ENCODE measurements around the gene OR10G8.

The OR10G8 gene

DNA sequence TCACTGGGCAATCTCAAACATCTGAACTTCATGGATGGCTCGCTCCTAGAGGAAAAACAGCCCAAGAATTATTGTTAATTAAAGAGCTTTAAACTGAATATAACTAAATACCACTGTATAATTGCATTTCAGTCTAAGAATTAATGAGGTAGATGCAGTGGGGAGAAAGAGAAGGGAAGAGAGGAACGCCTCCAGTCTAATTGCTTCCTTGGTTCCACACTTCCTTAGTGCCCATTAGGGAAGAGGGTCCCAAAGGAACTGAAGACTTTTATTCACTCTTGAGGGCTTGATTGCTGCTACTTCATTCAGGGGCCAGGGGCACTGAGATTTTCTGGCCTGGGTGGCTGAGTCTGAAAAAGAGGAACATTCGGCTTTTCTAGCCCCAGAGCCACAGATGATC is 26.4 kb downstream of the OR10G8 start:
- H3K9ac ChIP-seq (ENCODE audit: low read depth, low read length): no peak overlapping the region
- no peaks in the 10 kb centered on the region for H3K4me1 ChIP-seq (ENCODE audit: control insufficient read depth, insufficient read depth, low read length)
- H3K9me3 ChIP-seq (replicated peaks; ENCODE audit: low read length): no peaks in the 10 kb centered on the region
- no peak overlapping the region for H3K4me2 ChIP-seq (ENCODE audit: low read length)
- H3K27me3 ChIP-seq (ENCODE audit: control insufficient read depth, insufficient read depth, low read length): no peaks in the 10 kb centered on the region
- H3K36me3 ChIP-seq (ENCODE audit: insufficient read depth, low read length): no peaks in the 10 kb centered on the region
- H3K4me3 ChIP-seq (ENCODE audit: low read length): no peak overlapping the region

DNA sequence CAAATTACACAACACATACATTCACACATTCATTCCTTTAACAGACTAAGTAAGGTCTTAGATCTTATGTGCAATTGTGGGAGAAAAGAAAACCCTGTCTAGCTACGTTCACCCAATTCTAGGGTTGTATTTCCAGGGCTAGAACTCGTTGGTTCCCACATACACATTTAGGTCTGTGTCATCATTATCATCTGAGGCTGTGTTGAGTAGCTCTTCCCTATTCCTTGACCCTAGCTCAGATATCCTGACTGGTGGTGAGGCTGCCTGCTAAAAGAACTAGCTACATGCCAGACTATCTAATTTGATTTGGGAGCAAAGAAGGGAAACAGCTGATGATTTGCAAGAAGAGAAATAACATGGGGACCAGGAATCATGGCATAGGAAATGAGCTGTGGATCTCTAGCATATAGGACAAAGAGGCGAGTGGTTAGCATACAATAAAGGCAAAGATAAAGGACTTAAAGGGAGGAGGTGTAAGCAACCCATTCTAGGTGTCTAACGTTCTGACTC is 42.1 kb downstream of the OR10G8 start:
- peaks cover 26% of the 10 kb centered on the region for H3K27me3 ChIP-seq (ENCODE audit: control insufficient read depth, insufficient read depth, low read length)
- H3K4me2 ChIP-seq (ENCODE audit: low read length): no peak overlapping the region
- H3K4me1 ChIP-seq (ENCODE audit: control insufficient read depth, insufficient read depth, low read length): no peaks in the 10 kb centered on the region
- H3K9ac ChIP-seq (ENCODE audit: low read depth, low read length): no peak overlapping the region
- no peak overlapping the region for H3K4me3 ChIP-seq (ENCODE audit: low read length)
- H3K36me3 ChIP-seq (ENCODE audit: insufficient read depth, low read length): no peaks in the 10 kb centered on the region
- H3K9me3 ChIP-seq (replicated peaks; ENCODE audit: low read length): no peaks in the 10 kb centered on the region

DNA sequence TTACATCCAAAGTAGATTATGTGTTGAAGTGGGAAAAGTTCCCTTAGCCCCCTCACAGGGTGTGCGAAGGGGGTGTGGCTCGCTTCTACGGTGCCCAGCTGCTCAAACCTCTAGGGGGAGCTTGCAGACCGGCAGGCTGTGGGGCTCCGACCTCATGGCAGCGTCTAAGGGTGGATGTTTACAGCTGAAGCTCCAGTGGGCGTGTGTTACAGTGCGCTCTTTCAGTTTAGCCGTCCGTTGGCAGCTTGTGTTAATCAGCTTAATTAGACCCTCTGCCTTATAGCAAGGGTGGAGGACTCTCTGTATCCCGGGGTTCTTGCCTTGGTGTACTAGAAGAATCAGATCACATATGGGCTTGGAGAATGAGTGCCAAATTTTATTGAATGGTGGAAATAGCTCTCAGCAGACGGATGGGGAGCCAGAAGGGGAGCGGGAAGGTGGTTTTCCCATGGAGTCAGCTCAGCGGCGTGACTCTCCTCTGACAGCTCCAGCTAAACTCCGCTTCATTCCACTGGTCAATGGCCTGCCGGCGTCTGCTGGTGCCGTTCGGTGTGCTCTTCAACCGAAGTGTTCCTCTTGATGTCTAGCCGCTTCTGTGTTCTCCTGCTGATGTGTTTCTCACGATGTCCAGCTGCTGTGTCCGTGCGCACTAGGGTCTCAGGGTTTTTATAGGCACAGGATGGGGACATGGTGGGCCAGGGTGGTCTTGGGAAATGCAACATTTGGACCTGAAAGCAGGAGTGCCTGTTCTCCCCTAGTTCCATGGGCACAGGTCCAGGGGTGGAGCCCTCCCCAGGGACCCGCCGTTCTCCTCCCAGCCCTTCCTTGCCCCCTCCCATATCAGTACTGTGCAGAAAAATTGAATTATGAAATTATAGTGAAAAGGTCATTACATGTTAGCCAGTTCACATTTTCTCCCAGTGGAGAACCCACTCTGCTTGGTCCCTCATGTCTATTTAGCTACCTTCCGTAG is 43.1 kb downstream of the OR10G8 start:
- Histone ChIP-seq H3K9me3 (replicated peaks; ENCODE audit: low read length) (no peaks in the 10 kb centered on the region), H3K4me1 (ENCODE audit: control insufficient read depth, insufficient read depth, low read length) (no peaks in the 10 kb centered on the region), H3K27me3 (ENCODE audit: control insufficient read depth, insufficient read depth, low read length) (peaks cover 22% of the 10 kb centered on the region), H3K4me3 (ENCODE audit: low read length) (peak overlapping the region; percentile 68), H3K4me2 (ENCODE audit: low read length) (peak overlapping the region; percentile 86), H3K36me3 (ENCODE audit: insufficient read depth, low read length) (no peaks in the 10 kb centered on the region), H3K9ac (ENCODE audit: low read depth, low read length) (peak overlapping the region; percentile 24)

DNA sequence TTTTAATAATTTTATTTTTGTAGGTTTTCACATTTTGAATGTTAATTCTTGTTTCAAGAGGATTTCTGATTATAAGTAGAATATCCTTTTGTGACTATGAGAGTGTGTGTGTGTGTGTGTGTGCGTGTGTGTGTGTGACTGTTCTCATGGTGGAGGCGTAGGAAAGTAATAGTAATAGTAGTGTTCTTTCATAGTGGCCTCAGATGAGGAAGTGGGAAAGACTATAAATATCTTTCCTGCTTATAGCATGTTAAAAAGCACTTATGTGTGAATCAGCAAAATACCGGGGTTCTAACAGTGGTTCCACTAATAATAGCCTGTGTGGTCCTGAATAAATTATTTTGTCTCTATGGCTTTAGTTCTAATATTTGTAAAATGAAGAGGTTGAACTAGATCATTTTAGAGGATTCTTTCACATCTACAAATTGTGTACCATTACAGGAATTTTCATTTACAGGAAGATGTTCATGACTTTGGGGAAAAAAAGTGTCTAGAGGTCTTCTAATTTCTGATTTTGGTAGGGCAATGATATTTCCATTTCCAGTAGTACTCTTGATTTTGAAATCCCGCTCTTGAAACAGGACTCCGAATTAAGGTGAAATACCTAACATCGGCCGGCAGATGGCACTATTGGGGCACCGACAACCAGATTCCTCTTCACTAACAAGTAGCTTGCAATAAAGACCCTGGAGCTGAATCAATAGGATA is 44.5 kb downstream of the OR10G8 start:
- peaks cover 8% of the 10 kb centered on the region for H3K4me1 ChIP-seq (ENCODE audit: control insufficient read depth, insufficient read depth, low read length)
- no peak overlapping the region for H3K9ac ChIP-seq (ENCODE audit: low read depth, low read length)
- H3K36me3 ChIP-seq (ENCODE audit: insufficient read depth, low read length): no peaks in the 10 kb centered on the region
- no peaks in the 10 kb centered on the region for H3K9me3 ChIP-seq (replicated peaks; ENCODE audit: low read length)
- no peak overlapping the region for H3K4me2 ChIP-seq (ENCODE audit: low read length)
- H3K4me3 ChIP-seq (ENCODE audit: low read length): no peak overlapping the region
- peaks cover 20% of the 10 kb centered on the region for H3K27me3 ChIP-seq (ENCODE audit: control insufficient read depth, insufficient read depth, low read length)

DNA sequence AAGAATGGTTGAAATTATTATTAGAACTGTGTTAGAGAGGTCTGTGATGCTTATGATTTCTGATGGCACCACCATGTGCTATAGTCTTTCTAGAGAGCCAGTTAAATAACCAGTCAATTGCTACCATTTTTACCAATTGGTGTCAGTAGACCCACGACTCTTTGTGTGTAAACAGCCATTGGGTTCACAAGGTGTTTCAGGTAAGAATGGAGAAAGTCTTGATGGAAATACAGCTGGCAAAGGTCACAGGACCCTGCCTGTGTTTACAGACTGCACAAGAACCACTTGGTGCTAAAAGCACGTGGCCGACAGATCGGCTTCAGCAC is 45.0 kb downstream of the OR10G8 start:
- Histone ChIP-seq H3K36me3 (ENCODE audit: insufficient read depth, low read length) (no peaks in the 10 kb centered on the region), H3K9ac (ENCODE audit: low read depth, low read length) (no peak overlapping the region), H3K4me3 (ENCODE audit: low read length) (no peak overlapping the region), H3K4me2 (ENCODE audit: low read length) (no peak overlapping the region), H3K4me1 (ENCODE audit: control insufficient read depth, insufficient read depth, low read length) (peaks cover 10% of the 10 kb centered on the region), H3K9me3 (replicated peaks; ENCODE audit: low read length) (no peaks in the 10 kb centered on the region), H3K27me3 (ENCODE audit: control insufficient read depth, insufficient read depth, low read length) (peaks cover 15% of the 10 kb centered on the region)

DNA sequence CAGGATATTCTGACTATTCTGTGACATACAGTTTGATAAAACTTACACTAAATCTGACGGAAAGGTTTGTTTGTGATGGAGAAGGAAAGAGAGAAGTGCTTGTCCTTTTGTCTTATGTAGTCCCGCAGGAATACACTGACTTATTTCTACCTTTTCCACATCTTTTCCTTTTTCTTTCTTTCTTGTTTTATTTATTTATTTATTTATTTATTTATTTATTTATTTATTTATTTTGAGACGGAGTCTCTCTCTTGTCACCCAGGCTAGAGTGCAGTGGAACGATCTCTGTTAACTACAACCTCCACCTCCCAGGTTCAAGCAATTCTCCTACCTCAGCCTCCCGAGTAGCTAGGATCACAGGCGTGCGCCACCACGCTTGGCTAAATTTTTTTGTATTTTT is 45.5 kb downstream of the OR10G8 start:
- H3K9me3 ChIP-seq (replicated peaks; ENCODE audit: low read length): no peaks in the 10 kb centered on the region
- no peak overlapping the region for H3K4me2 ChIP-seq (ENCODE audit: low read length)
- no peak overlapping the region for H3K4me3 ChIP-seq (ENCODE audit: low read length)
- H3K36me3 ChIP-seq (ENCODE audit: insufficient read depth, low read length): no peaks in the 10 kb centered on the region
- no peak overlapping the region for H3K9ac ChIP-seq (ENCODE audit: low read depth, low read length)
- H3K4me1 ChIP-seq (ENCODE audit: control insufficient read depth, insufficient read depth, low read length): peaks cover 10% of the 10 kb centered on the region
- peaks cover 13% of the 10 kb centered on the region for H3K27me3 ChIP-seq (ENCODE audit: control insufficient read depth, insufficient read depth, low read length)

DNA sequence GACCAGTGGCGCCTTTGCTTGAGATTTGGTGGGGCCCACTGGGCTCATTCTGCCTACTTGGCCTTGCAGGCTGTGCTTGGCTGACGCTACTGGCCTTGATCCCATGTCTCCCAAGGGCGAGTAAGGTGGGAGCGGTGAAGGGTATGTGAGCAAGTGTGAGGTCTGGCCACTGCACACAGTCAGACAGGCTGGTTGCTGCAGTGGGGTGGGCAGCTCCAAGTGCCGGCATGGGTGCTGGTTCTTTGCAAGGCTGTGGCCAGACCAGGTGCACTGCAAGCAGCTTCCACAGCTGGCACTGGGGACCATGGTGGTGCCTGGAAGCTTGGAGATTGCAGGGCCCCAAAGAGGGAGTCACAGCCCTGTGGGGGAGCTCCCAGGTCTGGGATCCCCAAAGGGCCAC is 48.0 kb downstream of the OR10G8 start:
- Histone ChIP-seq H3K9me3 (replicated peaks; ENCODE audit: low read length) (no peaks in the 10 kb centered on the region), H3K4me1 (ENCODE audit: control insufficient read depth, insufficient read depth, low read length) (peaks cover 10% of the 10 kb centered on the region), H3K4me3 (ENCODE audit: low read length) (no peak overlapping the region), H3K27me3 (ENCODE audit: control insufficient read depth, insufficient read depth, low read length) (no peaks in the 10 kb centered on the region), H3K4me2 (ENCODE audit: low read length) (no peak overlapping the region), H3K36me3 (ENCODE audit: insufficient read depth, low read length) (no peaks in the 10 kb centered on the region), H3K9ac (ENCODE audit: low read depth, low read length) (no peak overlapping the region)

DNA sequence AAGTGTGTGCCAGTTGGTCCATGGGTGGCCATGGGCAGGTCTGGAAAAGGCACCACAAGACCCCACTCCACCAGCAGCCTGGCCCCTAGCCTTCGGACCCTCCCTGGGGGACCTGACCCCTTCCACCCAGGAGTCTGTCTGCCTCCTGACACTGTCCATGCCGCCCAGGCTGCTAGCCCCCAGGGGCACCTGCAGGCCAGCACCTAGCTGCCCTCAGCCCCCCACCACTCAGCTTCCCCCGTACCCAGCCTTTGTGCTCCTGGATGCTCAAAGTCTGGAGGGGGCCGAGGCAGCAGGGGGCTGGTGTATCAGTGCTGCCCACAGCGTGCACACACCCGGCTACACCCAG is 48.9 kb downstream of the OR10G8 start:
- H3K9me3 ChIP-seq (replicated peaks; ENCODE audit: low read length): no peaks in the 10 kb centered on the region
- H3K4me1 ChIP-seq (ENCODE audit: control insufficient read depth, insufficient read depth, low read length): peaks cover 10% of the 10 kb centered on the region
- no peaks in the 10 kb centered on the region for H3K27me3 ChIP-seq (ENCODE audit: control insufficient read depth, insufficient read depth, low read length)
- H3K36me3 ChIP-seq (ENCODE audit: insufficient read depth, low read length): no peaks in the 10 kb centered on the region
- H3K9ac ChIP-seq (ENCODE audit: low read depth, low read length): peak overlapping the region; percentile 53
- peak overlapping the region; percentile 87 for H3K4me3 ChIP-seq (ENCODE audit: low read length)
- peak overlapping the region; percentile 90 for H3K4me2 ChIP-seq (ENCODE audit: low read length)

DNA sequence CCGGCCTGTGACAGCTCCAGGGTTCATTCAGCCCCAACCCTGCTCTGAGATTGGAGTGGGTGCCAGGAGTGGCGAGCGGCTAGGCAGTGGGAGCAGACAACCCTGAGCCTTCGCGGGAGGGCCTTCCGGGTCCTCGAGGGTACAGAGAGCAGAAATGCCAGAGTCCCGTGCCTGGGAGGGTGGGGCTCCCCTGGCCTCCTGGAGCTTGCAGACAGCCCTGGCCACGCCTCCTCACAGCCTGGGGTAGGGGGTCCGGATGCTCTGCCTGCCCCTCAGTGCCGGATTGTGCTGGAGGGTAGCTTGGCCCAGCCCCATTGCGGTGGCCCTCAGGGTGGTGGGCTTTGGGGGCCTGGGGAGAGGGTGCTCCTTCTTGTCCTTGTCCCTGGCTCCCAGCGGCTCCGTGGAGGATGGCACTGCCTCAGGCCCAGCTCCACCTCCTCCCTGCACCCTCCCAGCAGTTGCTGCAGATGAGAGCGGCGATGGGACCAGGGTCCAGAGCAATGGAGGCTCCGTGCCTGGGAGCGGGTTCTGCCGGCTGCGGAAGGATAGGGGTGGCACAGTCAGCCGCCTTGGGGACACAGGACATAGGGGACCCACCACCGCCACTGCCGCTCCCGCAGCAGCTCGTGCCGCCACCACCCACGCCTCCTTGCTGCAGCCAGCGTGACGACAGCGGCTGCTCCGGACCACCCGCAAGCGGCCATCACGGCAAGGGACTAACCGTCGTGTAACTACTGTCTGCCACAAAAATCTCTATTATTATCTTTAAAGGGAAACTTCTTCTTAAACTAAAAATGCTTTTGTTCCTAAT is 49.4 kb downstream of the OR10G8 start:
- Histone ChIP-seq H3K27me3 (ENCODE audit: control insufficient read depth, insufficient read depth, low read length) (no peaks in the 10 kb centered on the region), H3K9ac (ENCODE audit: low read depth, low read length) (peak overlapping the region; percentile 53), H3K9me3 (replicated peaks; ENCODE audit: low read length) (no peaks in the 10 kb centered on the region), H3K4me1 (ENCODE audit: control insufficient read depth, insufficient read depth, low read length) (peaks cover 10% of the 10 kb centered on the region), H3K4me2 (ENCODE audit: low read length) (peak overlapping the region; percentile 90), H3K36me3 (ENCODE audit: insufficient read depth, low read length) (no peaks in the 10 kb centered on the region), H3K4me3 (ENCODE audit: low read length) (peak overlapping the region; percentile 87)

DNA sequence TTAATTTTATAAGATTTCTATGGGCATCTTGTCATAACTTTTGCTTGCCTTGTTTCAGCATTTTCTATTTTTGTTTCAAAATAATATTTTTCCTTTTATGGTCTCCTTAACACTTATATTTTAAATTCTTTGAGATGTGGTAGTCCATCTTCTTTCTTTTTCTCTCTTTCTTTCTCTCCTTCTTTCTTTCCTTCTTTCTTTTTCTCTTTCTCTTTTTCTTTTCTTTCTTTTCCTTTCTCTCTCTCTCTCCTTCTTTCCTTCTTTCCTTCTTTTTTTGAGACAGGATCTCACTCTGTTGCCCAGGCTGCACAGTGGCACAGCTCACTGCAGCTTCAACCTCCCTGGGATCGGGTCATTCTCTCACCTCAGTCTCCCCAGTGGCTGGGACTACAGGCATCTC is 50.7 kb downstream of the OR10G8 start:
- no peak overlapping the region for H3K4me2 ChIP-seq (ENCODE audit: low read length)
- H3K4me3 ChIP-seq (ENCODE audit: low read length): no peak overlapping the region
- peaks cover 10% of the 10 kb centered on the region for H3K4me1 ChIP-seq (ENCODE audit: control insufficient read depth, insufficient read depth, low read length)
- no peaks in the 10 kb centered on the region for H3K27me3 ChIP-seq (ENCODE audit: control insufficient read depth, insufficient read depth, low read length)
- H3K9me3 ChIP-seq (replicated peaks; ENCODE audit: low read length): no peaks in the 10 kb centered on the region
- H3K36me3 ChIP-seq (ENCODE audit: insufficient read depth, low read length): no peaks in the 10 kb centered on the region
- no peak overlapping the region for H3K9ac ChIP-seq (ENCODE audit: low read depth, low read length)

DNA sequence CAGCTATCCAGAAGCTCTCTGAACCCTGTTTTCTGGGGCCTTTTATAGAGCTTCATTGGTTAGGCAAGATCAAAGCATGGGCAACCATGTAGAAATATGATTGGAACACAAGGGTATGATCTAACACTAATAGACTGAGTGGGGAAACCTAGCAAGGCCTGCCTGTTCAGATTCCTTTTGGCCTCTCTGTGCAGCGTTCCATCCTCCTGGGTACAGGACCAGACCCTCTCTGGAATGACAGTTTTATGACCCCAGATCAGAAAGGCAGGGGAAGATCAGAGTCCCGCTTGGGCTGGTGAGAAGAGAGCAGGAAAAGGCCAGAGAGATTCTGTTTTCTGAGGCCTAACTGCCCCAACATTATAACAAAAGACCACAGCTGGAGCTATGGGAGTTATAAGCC is 52.0 kb downstream of the OR10G8 start:
- Histone ChIP-seq H3K27me3 (ENCODE audit: control insufficient read depth, insufficient read depth, low read length) (no peaks in the 10 kb centered on the region), H3K9ac (ENCODE audit: low read depth, low read length) (no peak overlapping the region), H3K4me2 (ENCODE audit: low read length) (no peak overlapping the region), H3K4me3 (ENCODE audit: low read length) (no peak overlapping the region), H3K9me3 (replicated peaks; ENCODE audit: low read length) (no peaks in the 10 kb centered on the region), H3K36me3 (ENCODE audit: insufficient read depth, low read length) (no peaks in the 10 kb centered on the region), H3K4me1 (ENCODE audit: control insufficient read depth, insufficient read depth, low read length) (peaks cover 10% of the 10 kb centered on the region)

Data from skeletal muscle satellite cell (primary cell).